Measurements from ENCODE around the gene AAGAB.

AAGAB gene

DNA sequence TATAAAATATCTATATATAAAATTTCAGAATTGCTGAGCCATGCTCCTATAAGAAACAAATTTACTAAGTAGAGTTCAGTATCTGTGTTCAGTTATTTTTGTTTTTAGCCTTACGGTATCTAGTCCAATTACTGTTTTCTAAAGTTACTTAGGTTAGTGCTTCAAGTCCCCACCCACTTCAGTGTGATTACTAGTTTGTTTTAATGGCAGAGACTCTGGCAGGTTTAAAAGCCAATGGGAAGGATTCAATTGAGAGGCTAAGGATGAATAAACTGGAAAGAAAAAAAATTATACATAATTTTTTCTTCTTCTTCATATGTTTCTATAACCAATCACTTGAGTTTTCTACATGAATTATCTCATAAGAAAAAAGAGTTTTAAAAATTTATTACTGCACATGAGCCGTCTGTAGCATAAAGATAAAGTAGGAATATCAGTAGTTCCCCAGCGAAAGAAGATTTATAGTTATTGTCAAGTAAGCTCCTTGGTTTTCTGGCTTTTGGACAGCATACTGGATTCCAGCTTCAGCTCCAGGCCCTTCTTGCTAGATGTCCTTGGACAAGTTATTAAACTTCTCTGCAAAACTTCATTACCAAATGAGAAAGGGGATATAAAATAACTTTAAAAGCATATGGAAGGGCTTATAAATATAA is 46.8 kb downstream of the AAGAB start:
- no peak for DNase-seq

DNA sequence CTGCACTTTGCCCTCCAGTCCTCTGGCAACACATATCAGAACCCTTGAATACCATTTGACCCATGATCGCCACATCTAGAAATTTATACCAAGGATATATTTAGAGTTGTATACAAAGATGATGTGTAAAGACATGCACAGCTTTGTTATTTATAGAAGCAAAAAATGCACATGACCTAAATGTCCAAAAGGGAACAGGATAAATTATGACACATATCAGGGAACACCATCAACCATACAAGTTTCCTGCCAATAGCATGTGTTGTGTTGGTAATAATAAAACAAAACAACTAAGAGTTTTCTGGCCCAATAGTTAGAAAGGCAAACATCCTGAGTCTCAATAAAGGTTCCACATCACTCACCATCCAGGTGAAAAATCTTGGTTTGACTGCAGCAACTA is 51.5 kb downstream of the AAGAB start:
- no peak for DNase-seq

DNA sequence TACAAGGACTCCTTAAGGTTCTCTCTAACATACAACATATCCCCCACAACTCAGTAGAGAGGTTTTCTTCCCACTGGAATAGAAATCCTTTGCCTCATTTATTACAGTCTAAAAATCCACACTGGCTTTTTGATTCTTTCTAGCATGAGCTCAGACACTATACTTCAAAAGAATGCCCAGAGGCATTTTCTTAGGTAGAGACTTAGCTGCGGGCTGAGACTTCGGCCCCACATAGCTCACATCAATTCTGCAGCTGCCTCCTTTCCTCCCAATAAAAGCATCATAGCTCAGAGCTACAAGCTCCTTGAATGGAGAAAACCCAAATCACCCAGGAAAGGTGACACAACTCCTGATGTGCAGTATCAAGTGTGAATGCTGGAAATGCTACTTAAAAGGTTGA is 52.4 kb downstream of the AAGAB start:
- DNase-seq, result no peak

DNA sequence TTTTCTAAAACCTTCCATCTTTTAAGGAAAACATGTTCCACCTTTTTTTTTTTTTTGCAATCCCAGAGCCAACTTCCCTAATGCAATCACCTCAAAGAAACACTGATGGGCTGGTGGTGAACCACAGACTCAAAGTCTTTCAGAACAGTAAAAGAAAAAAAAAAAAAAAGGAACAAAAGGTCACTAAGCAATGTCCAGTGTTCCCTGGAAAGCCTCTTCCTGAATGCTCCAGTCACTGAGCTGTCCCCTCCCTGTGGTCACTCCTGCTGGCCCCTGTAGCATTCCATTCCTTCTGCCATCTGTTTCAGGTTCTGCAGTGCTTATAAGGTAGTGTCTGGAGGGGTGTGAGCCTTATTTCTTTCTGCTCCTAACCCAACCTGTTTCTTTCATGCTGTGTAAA is 53.3 kb downstream of the AAGAB start:
- DNase-seq, result no peak

DNA sequence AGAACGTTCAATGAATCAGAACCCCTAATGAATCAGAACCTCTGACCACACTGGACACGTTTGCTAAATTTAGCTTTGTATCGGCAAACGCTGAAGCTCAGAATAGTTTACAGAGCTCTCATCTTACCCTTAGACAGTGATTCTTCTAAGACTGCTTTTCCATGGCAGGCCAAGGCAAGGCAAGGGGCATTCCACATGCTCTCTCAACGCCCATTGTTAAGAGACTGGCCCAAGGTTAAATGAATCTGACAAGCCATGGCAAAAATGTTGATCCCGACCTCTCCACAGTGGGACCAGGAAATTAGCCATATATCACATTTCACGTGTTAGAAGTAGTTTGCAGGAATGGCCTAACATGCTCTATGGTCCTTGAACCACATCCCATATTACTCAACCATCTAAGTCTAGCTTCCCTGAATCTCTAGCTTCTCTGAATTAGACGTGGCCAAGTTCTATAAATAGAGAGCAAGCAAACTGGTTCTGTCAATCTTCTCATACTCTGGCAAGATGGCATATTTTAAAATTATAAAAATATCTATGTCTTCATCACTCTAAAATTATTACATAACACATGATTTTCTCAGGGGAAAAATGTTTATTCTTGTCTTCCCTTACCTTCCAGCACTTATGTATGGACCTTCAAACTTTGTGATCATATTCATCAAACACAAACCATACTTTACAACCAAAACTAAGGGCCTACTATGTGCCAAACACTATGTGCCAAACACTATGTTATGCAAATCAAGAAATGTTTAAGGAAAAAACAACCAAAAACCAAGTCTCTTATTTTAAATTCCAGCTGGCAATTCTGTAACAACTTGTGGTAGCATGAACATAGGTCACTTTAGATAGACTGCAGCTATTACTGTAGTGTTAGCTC is 54.3 kb downstream of the AAGAB start:
- DNase-seq, result no peak

DNA sequence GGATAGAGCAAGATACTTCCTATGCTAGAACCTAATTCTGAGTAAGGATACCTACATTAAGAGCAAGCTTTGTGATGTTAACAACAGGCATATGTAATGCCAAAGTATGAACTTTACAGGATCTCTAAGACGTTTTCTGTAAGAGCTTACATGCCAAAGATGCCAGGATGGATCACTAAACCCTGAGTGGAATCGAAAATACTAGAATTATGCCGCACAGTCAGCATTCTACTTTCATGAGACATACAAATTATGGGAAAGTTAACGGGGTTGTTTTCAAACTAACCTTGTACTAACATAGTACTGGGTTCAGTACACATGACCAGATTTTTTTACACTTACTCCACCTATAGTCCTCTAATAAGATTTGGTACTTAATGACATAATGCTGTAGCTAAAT is 55.1 kb downstream of the AAGAB start:
- no peak for DNase-seq

DNA sequence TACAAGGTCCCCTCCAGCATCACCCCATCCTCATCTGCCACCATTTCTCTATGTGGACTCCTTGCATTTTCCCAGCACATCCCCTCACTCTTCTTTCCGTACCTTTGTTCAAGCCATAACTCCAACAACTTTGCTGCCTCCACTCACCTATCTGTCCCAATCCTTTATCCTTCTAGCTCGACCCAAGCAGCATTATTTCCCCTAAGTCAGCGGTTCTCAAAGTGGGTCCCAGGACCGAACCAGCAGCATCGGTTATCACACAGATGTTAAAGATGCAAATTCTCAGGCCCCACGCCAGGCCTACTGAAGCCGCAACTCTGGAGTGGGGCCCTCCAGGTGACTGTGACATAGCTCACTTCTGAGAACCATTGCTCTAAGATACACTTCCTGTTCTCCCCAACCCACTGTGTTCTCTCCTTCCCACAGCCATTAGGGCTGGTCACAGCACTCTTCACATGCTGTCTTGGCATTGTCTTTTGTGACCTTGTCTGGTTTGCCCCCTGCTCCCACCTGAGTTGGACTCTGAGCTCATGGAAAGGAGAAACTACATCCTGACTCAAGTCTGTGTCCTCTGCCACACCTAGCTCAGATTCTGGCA is 56.2 kb downstream of the AAGAB start:
- DNase-seq, result no peak

DNA sequence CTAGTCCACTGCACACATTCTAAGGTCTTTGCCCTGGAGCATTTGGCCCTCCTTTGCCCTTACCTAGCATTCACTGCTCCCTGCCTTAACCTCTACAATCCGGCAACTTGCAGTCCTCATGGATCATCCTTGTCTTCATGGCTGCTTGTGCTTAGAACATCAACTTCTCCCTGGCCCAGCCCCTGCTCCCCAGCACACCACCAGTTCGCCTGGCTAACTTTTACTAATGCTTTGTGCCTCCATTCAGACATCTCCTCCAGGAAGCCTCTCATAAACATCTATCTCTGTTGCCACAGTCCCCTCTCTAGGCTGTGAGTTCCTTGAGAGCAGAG is 57.1 kb downstream of the AAGAB start:
- DNase-seq, result no peak

DNA sequence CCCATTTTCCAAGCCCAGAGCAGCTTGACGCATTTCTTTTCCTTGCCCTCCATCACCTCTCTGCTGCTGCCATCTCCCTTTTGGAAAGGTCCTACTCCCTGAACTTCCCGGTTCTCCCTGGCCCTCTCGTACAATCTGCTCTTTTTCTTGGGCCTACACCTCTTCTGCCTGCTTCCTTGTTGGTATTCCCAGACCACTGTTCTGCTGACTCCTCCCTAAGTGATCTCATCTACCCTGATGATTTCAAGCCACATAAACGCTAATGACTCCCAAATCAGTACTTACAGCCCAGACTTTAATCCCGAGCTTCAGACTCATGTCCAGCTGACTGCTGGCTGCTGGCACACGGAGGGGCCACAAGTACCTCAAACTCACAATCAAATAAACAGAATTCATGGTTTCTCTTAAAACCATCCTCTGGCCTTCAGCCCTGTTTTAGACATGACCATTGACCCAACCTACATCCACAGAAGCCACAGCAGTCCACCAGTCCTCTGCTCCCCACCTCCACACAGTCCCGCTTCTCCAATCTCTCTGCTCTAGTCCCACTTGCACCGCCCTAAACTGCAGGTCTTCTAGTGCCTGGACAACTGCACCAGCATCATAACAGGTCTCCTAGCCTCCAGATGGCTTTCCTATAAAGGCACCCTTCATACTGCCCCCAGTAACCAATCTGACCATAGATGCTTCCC is 57.6 kb downstream of the AAGAB start:
- DNase-seq, result no peak

DNA sequence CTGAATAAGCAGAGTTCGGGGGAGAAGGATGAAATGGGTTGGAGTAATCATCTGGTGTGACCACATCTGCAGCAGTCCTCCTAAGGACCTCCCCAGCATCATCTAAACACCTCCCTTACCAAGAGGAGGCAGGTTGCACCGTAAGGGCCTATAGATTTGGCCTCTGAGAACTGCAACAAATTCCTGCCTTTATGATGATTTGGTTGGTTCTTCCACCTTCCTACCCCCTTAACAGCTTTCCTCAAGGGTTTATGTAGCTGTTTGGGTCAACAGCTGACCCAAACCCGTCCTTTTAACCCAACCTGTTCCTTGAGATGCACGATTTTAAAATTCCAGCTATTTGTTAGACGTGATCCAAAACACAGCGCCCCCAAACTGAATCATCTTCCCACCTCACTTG is 58.2 kb downstream of the AAGAB start:
- DNase-seq, result no peak

DNA sequence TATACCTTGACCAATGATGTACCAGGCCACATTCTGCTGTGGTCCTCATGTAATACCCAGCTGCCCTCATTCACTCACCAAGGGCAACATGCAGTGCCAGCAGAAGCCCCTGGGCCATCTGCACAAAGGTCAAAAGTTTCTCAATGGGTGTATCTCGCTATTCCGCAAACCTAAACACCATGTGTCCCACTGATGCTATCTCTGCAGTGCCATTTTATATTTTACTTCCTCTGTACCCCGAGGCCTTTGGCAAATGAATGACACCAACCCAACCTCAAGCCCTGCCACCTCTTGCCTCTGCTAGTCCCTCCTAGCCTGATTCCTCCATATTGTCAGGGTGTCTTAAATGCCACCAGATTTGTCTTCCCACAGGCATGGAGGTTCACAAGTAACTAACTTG is 59.2 kb downstream of the AAGAB start:
- no peak for DNase-seq

DNA sequence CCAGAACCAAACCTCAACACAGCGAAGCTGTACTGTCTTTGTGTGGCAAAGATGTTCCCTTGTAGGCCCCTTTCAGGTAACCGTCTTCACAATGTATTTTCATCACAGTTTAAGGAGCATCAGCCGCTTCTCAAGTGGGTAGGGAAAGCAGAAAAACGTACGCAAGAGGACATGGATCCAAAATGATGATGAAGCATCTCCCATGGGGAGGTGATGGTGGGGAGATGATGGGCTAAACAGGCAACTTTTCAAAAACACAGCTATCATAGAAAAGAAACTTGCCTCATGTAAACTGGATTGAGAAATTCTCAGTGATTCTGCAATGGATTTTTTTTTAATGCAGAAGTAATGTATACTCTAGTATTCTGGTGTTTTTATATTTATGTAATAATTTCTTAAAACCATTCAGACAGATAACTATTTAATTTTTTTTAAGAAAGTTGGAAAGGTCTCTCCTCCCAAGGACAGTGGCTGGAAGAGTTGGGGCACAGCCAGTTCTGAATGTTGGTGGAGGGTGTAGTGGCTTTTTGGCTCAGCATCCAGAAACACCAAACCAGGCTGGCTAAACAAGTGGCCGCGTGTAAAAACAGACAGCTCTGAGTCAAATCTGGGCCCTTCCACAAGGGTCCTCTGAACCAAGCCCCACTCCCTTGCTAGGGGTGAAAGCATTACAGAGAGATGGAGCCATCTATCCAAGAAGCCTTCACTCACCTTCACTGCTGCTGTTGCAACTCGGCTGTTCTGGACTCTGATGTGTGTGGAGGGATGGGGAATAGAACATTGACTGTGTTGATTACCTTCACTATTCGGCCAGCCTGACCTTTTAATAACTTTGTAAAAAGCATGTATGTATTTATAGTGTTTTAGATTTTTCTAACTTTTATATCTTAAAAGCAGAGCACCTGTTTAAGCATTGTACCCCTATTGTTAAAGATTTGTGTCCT is 60.0 kb downstream of the AAGAB start:
- DNase-seq, result no peak

DNA sequence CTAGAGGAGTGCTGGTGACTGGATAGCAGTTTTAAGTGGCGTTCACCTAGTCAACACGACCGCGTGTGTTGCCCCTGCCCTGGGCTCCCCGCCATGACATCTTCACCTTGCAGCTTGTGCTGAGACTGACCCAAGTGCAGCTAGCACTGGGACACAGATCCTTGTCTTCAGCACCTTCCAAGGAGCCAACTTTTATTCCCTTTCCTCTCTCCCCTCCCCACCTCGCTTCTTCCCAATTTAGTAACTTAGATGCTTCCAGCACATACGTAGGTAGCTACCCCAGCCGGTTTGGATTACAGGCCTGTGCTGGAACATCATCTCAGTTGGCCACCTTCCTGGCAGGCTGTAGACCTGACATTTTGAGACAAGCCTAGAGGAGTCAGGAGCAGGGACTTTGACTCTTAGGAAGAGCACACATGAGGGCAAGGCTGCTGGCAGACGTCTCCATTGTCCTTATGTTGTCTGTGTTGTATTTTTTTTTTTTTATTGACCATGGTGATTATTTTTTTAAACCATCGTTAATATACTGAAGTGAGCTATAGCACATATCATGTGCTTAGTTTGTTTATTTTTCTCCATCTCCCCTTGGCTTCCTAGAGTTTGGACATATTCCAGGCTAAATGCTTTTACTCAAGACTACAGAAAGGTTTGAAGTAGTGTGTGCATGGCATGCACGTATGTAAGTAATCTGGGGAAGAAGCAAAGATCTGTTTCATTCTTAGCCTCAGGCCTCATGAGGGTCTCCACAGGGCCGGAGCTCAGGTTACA is 61.1 kb downstream of the AAGAB start:
- peak; percentile 73 for DNase-seq

DNA sequence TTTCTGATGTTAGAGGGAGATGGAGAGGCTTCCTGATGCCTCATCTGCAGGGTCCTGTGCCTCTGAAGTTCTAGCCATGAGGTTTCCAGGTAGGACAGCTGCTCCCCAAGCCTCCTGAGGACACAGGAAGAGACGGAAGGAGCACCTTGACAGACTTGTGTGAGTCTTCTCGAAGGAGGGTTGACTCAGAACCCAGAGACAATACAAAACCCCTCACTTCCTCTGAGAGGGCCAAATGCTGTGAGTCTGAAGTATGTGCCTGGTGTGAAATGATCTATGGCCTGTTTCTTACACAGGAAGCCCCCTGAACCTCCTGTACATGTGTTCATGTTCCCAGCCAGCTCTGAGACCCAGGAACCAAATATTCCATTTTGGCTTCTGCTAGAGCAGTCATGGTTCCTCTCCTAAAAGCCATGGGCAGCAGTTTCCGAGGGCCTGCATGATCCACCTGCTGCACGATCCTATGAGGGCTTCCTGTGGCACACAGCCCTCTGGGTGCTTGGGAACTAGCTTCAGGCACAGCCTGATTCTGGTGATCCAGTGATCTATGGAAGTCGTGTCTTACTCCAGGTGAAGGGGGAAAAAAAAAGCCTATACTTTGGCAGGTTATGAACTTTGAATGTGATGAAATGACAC is 62.2 kb downstream of the AAGAB start:
- no peak for DNase-seq

DNA sequence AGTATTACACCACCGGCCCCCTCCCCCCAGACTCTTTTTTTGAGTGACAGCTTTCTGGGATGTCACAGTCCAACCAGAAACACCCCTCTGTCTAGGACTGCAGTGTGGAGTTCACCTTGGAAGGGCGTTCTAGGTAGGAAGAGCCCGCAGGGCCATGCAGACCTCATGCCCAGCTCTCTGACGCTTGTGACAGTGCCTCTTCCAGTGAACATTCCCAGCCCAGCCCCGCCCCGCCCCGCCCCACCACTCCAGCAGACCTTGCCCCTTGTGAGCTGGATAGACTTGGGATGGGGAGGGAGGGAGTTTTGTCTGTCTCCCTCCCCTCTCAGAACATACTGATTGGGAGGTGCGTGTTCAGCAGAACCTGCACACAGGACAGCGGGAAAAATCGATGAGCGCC is 63.6 kb downstream of the AAGAB start:
- no peak for DNase-seq

DNA sequence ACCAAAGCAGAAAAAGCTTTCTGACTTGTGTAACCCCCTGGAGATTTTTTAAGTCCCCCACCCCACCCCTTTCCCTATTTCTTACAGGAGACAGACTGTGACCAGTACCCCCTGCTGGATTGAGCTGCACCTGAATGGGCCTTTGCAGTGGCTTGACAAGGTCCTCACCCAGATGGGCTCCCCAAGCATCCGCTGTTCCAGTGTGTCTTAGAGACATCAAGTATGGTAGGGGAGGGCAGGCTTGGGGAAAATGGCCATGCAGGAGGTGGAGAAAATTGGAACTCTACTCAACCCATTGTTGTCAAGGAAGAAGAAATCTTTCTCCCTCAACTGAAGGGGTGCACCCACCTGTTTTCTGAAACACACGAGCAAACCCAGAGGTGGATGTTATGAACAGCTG is 64.1 kb downstream of the AAGAB start:
- no peak for DNase-seq

DNA sequence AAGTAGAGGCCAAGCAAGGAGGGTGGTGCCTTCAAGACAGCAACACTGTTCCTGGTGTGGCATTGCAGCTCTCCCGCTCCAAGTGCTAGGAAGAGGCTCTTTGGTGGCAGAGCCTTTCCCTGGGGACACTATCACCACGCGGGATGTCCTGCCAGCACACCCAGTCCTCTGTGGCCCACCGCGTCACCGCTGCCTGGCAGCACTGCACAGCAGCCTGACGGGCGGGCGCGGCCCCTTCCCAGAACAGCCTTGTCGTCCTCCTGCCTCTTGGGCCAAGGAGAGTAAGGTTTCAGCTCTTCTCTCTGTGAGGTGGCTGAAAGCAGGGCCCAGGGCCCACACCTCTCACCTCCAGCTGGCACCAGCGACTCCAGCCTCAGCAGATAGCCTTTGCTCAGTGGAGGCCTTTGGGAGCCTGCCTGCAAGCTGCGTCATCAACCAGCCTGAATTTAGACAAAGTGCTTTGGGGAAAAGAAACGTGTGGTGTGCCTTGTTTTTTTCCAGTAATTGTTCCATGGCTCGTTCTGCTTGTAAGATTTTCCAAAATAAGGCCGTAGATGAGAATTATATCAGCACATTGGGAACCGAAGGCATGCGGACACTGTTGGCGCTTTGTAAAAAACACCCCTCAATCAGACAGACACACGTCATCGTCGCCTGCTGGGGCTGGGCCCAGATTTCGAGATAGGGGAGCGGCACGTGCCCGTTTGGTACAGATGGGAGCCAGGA is 65.0 kb downstream of the AAGAB start:
- DNase-seq, result peak; percentile 94

DNA sequence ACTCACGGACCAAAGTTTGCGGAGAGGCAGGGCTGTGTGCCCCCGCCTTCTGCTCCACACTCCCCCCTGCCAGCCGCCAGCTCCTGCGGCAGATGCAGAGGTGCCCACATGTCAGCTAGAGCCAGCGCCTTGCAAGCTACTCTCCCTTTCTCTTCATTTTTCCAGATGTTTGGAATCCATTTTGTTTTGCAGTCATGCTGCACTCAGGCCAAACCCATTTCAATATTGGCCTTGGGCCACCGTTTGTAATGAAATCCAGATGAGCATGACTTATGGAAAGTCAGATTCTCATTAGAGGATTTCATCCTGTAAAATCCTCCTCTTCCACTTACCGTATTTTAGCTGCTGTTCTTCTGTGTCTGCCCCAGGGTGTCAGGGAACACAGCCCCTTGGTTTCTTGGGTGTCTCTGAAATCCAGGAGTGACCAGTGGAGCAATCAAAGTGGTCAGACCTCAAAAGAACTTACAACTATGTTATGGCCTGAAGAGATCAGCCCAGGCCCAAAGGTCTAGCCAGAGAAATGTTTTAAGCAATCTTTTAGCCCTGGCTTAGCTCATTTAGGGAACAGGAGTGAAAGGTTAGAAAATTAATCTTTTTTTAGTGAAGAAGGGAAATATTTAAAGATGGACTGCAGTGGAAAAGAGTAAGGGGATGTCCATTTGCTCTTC is 65.8 kb downstream of the AAGAB start:
- peak; percentile 94 for DNase-seq

DNA sequence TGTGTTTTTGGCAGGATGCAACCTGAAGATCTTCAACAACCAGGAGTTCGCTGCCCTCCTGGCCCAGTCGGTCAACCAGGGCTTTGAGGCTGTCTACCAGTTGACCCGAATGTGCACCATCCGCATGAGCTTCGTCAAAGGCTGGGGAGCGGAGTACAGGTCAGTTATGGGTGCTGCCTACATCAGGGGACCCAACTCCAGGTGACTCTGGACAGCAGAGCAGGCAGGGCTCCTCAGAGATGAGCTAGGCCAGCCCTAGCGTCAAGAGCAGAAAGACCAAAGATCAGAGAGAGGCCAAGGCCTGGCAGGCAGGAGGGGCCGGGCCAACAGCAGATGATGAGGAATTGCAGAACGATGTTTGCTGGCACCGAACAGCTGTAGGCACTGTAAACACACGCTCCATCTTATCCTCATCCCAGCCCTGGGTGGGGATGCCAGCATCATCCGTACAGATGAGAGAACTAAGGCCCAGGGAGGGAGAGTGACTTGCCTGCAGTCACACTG is 67.1 kb downstream of the AAGAB start:
- no peak for DNase-seq

DNA sequence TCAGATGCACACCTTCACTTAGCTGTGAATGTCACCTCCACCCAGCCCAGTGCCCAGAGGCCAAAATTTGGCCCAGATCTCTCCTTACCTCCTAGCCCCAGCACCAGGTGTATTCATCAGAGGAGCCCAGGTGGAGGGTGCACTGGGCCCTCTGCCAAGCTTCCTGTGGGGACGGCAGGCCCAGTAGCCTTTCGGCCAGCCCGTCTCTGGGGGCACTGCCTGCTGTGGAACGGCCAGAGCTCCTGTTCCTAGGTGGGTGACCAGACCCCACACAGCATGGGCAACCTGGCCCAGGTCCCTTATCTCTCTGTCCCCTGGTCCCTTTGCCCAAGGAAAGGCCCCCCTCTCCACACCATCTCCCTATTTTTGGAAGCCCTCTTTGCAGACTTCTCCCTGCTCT is 67.8 kb downstream of the AAGAB start:
- DNase-seq, result no peak

All from right hindlimb (tissue), 1 donor.